H9 (cell line): ENCODE results near the gene LYPD1. TPM values are rescaled to one million over a fixed set of nuclear protein-coding genes. Genes with fewer than 3 reads are reported as not detected.

ENCODE experiments used
- DNase-seq: peaks from one replicate; pipeline ENCODE4 v3.0.0-alpha.2; 2017
- H2AFZ ChIP-seq: one replicate; pipeline ENCODE4 v1.6.1; 2013; ENCODE audit warnings: mild to moderate bottlenecking, low read length, control low read depth, moderate library complexity
- H2AK5ac ChIP-seq: 2 replicates; pipeline ENCODE4 v1.6.1; 2013; ENCODE audit warnings: low read length, control low read depth, mixed read lengths; ENCODE audit not compliant: insufficient read length
- H2BK120ac ChIP-seq: one replicate; pipeline ENCODE4 v1.6.1; 2013; ENCODE audit warnings: low read depth, mild to moderate bottlenecking, low read length, control low read depth, inconsistent platforms; ENCODE audit not compliant: poor library complexity, severe bottlenecking
- H2BK12ac ChIP-seq: 2 replicates; pipeline ENCODE4 v1.6.1; 2013; ENCODE audit warnings: low read length, control low read depth, mixed read lengths, low read depth; ENCODE audit not compliant: insufficient read length
- H2BK15ac ChIP-seq: 2 replicates; pipeline ENCODE4 v1.6.1; 2013; ENCODE audit warnings: low read depth, low read length, control low read depth
- H2BK20ac ChIP-seq: one replicate; pipeline ENCODE4 v1.6.1; 2013; ENCODE audit warnings: low read depth, mild to moderate bottlenecking, low read length, control low read depth, inconsistent platforms; ENCODE audit not compliant: poor library complexity, severe bottlenecking
- H2BK5ac ChIP-seq: 2 replicates; pipeline ENCODE4 v1.6.1; 2013; ENCODE audit warnings: low read length, control low read depth, mixed read lengths; ENCODE audit not compliant: insufficient read length
- H3K14ac ChIP-seq: 2 replicates; pipeline ENCODE4 v1.6.1; 2013; ENCODE audit warnings: low read length, control low read depth; ENCODE audit not compliant: insufficient read depth
- H3K18ac ChIP-seq: 2 replicates; pipeline ENCODE4 v1.6.1; 2013; ENCODE audit warnings: low read depth, mild to moderate bottlenecking, mixed read lengths, low read length, control low read depth; ENCODE audit not compliant: insufficient read length
- H3K23ac ChIP-seq: 2 replicates; pipeline ENCODE4 v1.6.1; 2013; ENCODE audit warnings: low read length, control low read depth, mixed read lengths, low read depth; ENCODE audit not compliant: insufficient read length
- H3K23me2 ChIP-seq: 2 replicates; pipeline ENCODE4 v1.6.1; 2013; ENCODE audit warnings: low read depth, mild to moderate bottlenecking, mixed read lengths, low read length, control low read depth; ENCODE audit not compliant: insufficient read length, poor library complexity, severe bottlenecking
- H3K27ac ChIP-seq: 2 replicates; pipeline ENCODE4 v1.5.1; 2013; ENCODE audit warnings: low read length, control low read depth, mixed read lengths, low read depth; ENCODE audit not compliant: insufficient read length
- H3K27me3 ChIP-seq: 2 replicates; pipeline ENCODE4 v1.6.1; 2013; ENCODE audit warnings: low read length, control low read depth, inconsistent platforms; ENCODE audit not compliant: insufficient read depth
- H3K4ac ChIP-seq: 2 replicates; pipeline ENCODE4 v1.6.1; 2013; ENCODE audit warnings: low read depth, mild to moderate bottlenecking, control low read depth, inconsistent platforms, low read length, moderate library complexity
- H3K4me1 ChIP-seq: 2 replicates; pipeline ENCODE4 v1.6.1; 2013; ENCODE audit warnings: low read length, control low read depth, inconsistent platforms; ENCODE audit not compliant: insufficient read depth
- H3K4me2 ChIP-seq: 2 replicates; pipeline ENCODE4 v1.6.1; 2013; ENCODE audit warnings: low read length, control low read depth, mixed read lengths; ENCODE audit not compliant: insufficient read length, insufficient read depth
- H3K56ac ChIP-seq: 2 replicates; pipeline ENCODE4 v1.6.1; 2013; ENCODE audit warnings: low read depth, mild to moderate bottlenecking, mixed read lengths, low read length, control low read depth; ENCODE audit not compliant: insufficient read length
- H3K79me1 ChIP-seq: 2 replicates; pipeline ENCODE4 v1.6.1; 2013; ENCODE audit warnings: low read depth, mild to moderate bottlenecking, moderate library complexity, low read length, control low read depth, inconsistent platforms; ENCODE audit not compliant: insufficient read depth, poor library complexity, severe bottlenecking
- H3K79me2 ChIP-seq: 2 replicates; pipeline ENCODE4 v1.6.1; 2013; ENCODE audit warnings: low read length, control low read depth, inconsistent platforms; ENCODE audit not compliant: insufficient read depth
- H3K9ac ChIP-seq: 2 replicates; pipeline ENCODE4 v1.6.1; 2013; ENCODE audit warnings: low read length, control low read depth, mixed read lengths; ENCODE audit not compliant: insufficient read length; ENCODE audit errors: extremely low read depth
- H3K9me3 ChIP-seq: one replicate; pipeline ENCODE4 v1.6.1; 2013; ENCODE audit warnings: low read depth, low read length, inconsistent platforms; ENCODE audit not compliant: control insufficient read depth
- H3T11ph ChIP-seq: one replicate; pipeline ENCODE4 v1.6.1; 2013; ENCODE audit warnings: mild to moderate bottlenecking, low read length, control low read depth, inconsistent platforms
- H4K20me1 ChIP-seq: one replicate; pipeline ENCODE4 v1.6.1; 2013; ENCODE audit not compliant: control insufficient read depth, insufficient read length, insufficient read depth
- H4K5ac ChIP-seq: 2 replicates; pipeline ENCODE4 v1.6.1; 2013; ENCODE audit warnings: low read depth, mild to moderate bottlenecking, mixed read lengths, low read length, control low read depth; ENCODE audit not compliant: insufficient read length
- H4K8ac ChIP-seq: replicated peaks from 2 replicates; pipeline ENCODE4 v1.6.1; 2013; ENCODE audit warnings: low read length, control low read depth, mixed read lengths, low read depth; ENCODE audit not compliant: insufficient read length
- H4K91ac ChIP-seq: 2 replicates; pipeline ENCODE4 v1.6.1; 2013; ENCODE audit warnings: low read depth, mild to moderate bottlenecking, moderate library complexity, mixed read lengths, low read length, control low read depth; ENCODE audit not compliant: insufficient read length
- H3K27ac Mint-ChIP-seq, 3 experiments: 2 replicates in 2 of 3; 3 replicates in 1 of 3; pipeline ENCODE4 v1.8.0; 2020 to 2021; ENCODE audit warnings: mixed read lengths in 3 of 3, mild to moderate bottlenecking in 1 of 3, moderate library complexity in 1 of 3
- H3K27me3 Mint-ChIP-seq: 2 replicates; pipeline ENCODE4 v1.8.0; 2021; ENCODE audit warnings: low read depth, mild to moderate bottlenecking, moderate library complexity, mixed read lengths
- H3K36me3 Mint-ChIP-seq, 3 experiments: 2 replicates in 2 of 3; 3 replicates in 1 of 3; pipeline ENCODE4 v1.8.0; 2020 to 2021; ENCODE audit warnings: low read depth in 3 of 3, mixed read lengths in 3 of 3; ENCODE audit not compliant: insufficient read depth in 1 of 3
- H3K4me1 Mint-ChIP-seq, 2 experiments: 2 replicates each; pipeline ENCODE4 v1.8.0; 2020; ENCODE audit warnings: mixed read lengths in 2 of 2
- H3K4me3 Mint-ChIP-seq, 2 experiments: 2 replicates in 1 of 2; 3 replicates in 1 of 2; pipeline ENCODE4 v1.8.0; 2020 to 2021; ENCODE audit warnings: mild to moderate bottlenecking in 2 of 2, mixed read lengths in 2 of 2, moderate library complexity in 1 of 2
- H3K9me3 Mint-ChIP-seq, 2 experiments: 2 replicates in 1 of 2; 3 replicates in 1 of 2; pipeline ENCODE4 v1.8.0; 2020; ENCODE audit warnings: mild to moderate bottlenecking in 2 of 2, mixed read lengths in 2 of 2, moderate library complexity in 1 of 2
- CTCF ChIP-seq: fragments of 200-600 bp; sonication (generic); conservative IDR thresholded peaks from 3 replicates; pipeline ENCODE4 v1.8.0; 2021; ENCODE audit warnings: antibody characterized with exemption, mild to moderate bottlenecking
- WGBS: extraction: QIAGEN DNeasy Blood & Tissue Kit; methylation state at CpG from one replicate; pipeline ENCODE4 v1.1.7; 2013; ENCODE audit warnings: missing lambda C conversion rate, low lambda C conversion rate, mixed read lengths; ENCODE audit not compliant: insufficient read length; ENCODE audit errors: extremely low coverage; 5-methylcytosine and 5-hydroxymethylcytosine counted together
- total RNA-seq: library from RNA; stranded (reverse); gene quantifications from 2 replicates; pipeline ENCODE4 v1.2.1, GENCODE V29; 2021

Gene LYPD1
- total RNA-seq, 1 experiment from 2014 or later: 10.6 TPM

- no peaks in the 10 kb centered on the region; the same call in 1 of the 2 replicates for H3K27me3 ChIP-seq
- no peaks in the 10 kb centered on the region for H4K20me1 ChIP-seq
- no peaks in the 10 kb centered on the region for H3K79me1 ChIP-seq
- no peak overlapping the region for H4K8ac ChIP-seq
- no peak overlapping the region for H2BK120ac ChIP-seq
- Mint-ChIP-seq H3K4me1 (no peaks in the 10 kb centered on the region), H3K36me3 (no peaks in the 10 kb centered on the region), H3K27me3 (peaks cover 13% of the 10 kb centered on the region), H3K4me3 (no peak overlapping the region), H3K9me3 (no peaks in the 10 kb centered on the region; a peak in 1 of 5 replicates), H3K27ac (no peak overlapping the region)
- H4K5ac ChIP-seq: no peak overlapping the region
- no peak overlapping the region for H3K4me2 ChIP-seq
- no peaks in the 10 kb centered on the region for H3K9me3 ChIP-seq
- no peak overlapping the region for H3K18ac ChIP-seq
- no peaks in the 10 kb centered on the region for H3K23me2 ChIP-seq
- no peak overlapping the region for H3K27ac ChIP-seq
- DNase-seq: no peak
- no peak overlapping the region for H2AFZ ChIP-seq
- no peak overlapping the region for H3K4ac ChIP-seq
- no peaks in the 10 kb centered on the region for H3K79me2 ChIP-seq
- H4K91ac ChIP-seq: no peak overlapping the region
- H3K14ac ChIP-seq: no peak overlapping the region
- no CpG with 5 or more reads among the region's 2 CpGs for WGBS
- no peaks in the 10 kb centered on the region for H3K4me1 ChIP-seq
- H2AK5ac ChIP-seq: no peak overlapping the region
- no peak overlapping the region for H3K23ac ChIP-seq
- H2BK5ac ChIP-seq: no peak overlapping the region
- H3K9ac ChIP-seq: no peak overlapping the region
- H3K56ac ChIP-seq: no peak overlapping the region
- TF ChIP-seq CTCF: no peak
- no peak overlapping the region for H2BK15ac ChIP-seq
- H3T11ph ChIP-seq: no peak overlapping the region
- no peak overlapping the region for H2BK20ac ChIP-seq
- no peak overlapping the region for H2BK12ac ChIP-seq
Observed at GRCh38 chr2:132678483-132678882, 8.5 kb upstream of the LYPD1 start.
